ENCODE measurements around the gene ASTN2.

GRCh38 chr9:116991051-116991450 lies 423.8 kb downstream of the ASTN2 start:
- TF ChIP-seq CTCF (IDR thresholded peaks at IDR 0.05 in 8 of 11, conservative IDR thresholded peaks at IDR 0.05 in 3 of 11), result no peak
- no peak for TF ChIP-seq POLR2A (IDR thresholded peaks at IDR 0.05)

Measured in spleen (tissue), 7 donors.